CD4-positive, alpha-beta T cell treated with Interferon alpha-2 for 1 hour (primary cell): ENCODE data around the gene YIF1A.
"Not testable (repeated sequence)": the region's sequence is repeated elsewhere in the genome, so short reads cannot be mapped to it uniquely, and the experiment has no call there.

Source experiments
- DNase-seq, 2 donors: peaks; one replicate each; pipeline ENCODE4 v3.0.0-alpha.2; 2020 to 2022

Gene YIF1A

GRCh38 chr11:66268244-66268951 lies 20.5 kb downstream of the YIF1A start, which contains the start of gene RAB1B:
RAB1B (plus strand) TSS chr11:66268639; CDS start chr11:66268680, 41 bp downstream.
- peak; percentile 100 for DNase-seq

GRCh38 chr11:66267379-66268243 lies 21.3 kb downstream of the YIF1A start:
- DNase-seq = peak; percentile 86 to 91

DNA sequence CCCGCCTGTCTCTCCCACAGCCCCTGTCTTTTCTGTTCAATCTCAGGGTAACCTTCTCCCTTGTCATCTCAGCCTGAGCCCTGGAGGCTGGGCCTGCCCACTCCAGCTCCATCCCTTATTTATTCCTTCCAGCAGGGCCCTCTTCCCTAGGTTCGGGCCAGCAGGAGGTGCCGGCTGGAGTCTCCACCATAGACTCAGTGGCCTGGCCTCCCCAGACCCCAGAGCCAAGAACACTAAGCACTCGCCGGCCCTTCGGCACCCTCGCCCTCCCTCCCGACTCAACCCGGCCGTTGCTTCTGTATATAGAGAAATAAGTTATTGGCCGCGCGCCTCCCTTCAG lies 21.9 kb downstream of the YIF1A start:
- no peak for DNase-seq

DNA sequence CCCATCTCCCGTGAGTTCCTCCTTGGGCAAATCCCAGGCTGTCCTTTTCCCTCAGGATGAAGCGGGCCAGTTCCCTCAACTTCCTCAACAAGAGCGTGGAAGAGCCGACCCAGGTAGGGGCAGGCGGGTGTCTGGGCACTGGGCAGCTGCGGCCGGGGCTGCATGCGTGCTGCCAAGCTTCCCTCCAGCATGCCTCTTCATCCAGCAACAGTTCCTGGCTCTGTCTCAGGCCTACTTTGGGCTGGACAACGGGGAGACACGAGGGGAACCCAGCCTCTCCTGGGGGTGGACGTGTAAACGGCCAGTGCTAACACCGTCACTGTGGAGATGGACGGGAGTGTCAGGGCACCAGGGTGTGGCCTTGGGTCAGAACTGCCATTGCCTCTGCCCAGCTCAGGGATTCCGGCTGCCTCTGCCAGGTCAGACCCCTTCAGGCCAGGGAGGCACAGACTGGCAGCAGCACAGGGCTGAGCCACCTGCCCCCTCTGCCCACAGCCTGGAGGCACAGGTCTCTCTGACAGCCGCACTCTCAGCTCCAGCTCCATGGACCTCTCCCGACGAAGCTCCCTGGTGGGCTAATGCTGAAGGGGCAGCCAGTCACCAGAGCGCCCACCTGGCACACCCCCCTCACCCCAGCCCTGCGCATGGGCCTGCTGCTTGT lies 22.4 kb downstream of the YIF1A start:
- no peak for DNase-seq

- no peak for DNase-seq
These were observed 23.2 kb downstream of the YIF1A start for GRCh38 chr11:66265531-66266377.

GRCh38 chr11:66264914-66265313 lies 24.0 kb downstream of the YIF1A start:
- peak in 1 of 2 donors; percentile 41 for DNase-seq

GRCh38 chr11:66264383-66264782 lies 24.6 kb downstream of the YIF1A start:
- no peak for DNase-seq

DNA sequence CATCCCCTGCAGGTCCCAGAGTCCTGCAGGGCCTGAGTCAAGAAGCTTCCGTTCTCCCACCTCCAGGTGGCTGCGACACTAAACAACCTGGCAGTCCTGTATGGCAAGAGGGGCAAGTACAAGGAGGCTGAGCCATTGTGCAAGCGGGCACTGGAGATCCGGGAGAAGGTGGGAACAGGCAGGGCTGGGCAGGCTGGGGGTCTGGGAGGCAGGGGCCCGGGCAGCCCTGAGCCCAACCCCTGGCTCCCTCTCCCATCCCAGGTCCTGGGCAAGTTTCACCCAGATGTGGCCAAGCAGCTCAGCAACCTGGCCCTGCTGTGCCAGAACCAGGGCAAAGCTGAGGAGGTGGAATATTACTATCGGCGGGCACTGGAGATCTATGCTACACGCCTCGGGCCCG lies 25.2 kb downstream of the YIF1A start:
- no peak for DNase-seq

DNA sequence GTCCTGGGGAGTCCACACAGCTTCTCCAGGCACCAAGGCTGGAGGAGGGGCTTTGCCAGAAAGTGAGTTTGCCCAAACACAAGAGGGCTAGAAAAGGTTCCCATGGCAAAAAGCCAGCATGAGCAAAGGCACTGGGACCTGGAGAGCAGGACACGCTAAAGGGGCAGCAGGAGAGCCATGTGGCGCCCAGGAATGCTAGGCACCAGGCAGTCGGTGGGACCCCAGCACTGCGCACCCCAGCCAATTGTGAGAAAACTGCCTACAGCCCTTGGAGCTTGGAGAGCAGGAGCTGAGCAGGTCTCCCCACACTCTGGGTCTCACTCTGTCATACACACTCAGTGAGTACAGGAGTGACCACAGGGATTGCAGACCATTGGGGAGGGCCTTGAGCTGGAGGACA lies 25.7 kb downstream of the YIF1A start:
- no peak for DNase-seq

- DNase-seq = no peak
These were observed 26.2 kb downstream of the YIF1A start for GRCh38 chr11:66262696-66263095.

DNA sequence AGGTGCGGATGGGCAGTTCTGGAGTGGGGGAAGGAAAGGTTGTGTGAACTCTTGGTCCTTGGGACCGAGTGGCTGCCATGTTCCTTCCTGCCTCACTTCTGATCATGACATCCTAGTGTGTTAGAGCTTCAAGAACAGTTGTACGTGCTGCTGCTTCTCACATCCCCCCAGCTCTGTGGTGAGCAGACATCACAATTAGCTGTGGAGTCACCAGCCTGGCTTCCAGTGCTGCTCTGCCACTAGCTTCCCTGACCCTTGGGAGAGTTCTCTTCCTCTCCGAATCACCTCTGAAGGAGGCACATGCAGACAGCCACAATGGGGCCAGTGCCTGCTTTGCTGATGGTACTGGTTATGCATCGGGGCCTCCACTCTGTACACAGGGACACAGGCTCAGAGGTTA lies 26.8 kb downstream of the YIF1A start:
- DNase-seq = no peak

DNA sequence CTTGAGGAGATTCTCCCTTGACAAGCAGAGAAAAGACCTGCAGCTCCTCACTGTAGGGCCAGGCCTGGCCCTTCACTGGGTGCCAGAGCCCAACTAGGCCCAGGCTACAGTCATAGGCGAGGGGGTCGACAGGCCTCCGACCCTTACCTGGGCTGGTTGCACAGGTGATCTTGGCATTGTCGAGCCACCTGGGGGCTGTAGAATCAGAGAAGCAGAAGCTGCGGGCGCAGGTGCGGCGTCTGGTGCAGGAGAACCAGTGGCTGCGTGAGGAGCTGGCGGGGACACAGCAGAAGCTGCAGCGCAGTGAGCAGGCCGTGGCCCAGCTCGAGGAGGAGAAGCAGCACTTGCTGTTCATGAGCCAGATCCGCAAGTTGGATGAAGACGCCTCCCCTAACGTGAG lies 27.4 kb downstream of the YIF1A start:
- no peak for DNase-seq

DNA sequence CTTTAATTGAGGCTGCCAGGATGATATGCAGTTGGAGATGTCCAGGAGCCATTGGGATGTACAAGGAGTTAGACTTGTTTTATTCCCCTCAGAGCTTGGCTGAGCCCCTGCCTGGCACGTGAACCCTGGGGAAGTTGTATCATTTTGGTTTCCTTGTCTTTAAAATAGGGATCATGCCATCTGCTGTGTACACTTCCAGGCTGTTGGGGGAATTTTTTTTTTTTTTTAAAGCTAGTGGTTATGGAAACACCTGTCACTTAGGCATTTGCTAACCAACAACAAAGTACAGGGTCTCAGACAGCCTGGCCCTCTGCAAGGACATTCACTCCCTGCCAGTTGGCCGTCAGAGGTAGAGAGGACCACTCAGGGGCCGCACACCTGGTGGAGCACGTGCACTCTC lies 29.0 kb downstream of the YIF1A start:
- no peak for DNase-seq

- DNase-seq = no peak
These were observed 29.7 kb downstream of the YIF1A start for GRCh38 chr11:66259225-66259624.

DNA sequence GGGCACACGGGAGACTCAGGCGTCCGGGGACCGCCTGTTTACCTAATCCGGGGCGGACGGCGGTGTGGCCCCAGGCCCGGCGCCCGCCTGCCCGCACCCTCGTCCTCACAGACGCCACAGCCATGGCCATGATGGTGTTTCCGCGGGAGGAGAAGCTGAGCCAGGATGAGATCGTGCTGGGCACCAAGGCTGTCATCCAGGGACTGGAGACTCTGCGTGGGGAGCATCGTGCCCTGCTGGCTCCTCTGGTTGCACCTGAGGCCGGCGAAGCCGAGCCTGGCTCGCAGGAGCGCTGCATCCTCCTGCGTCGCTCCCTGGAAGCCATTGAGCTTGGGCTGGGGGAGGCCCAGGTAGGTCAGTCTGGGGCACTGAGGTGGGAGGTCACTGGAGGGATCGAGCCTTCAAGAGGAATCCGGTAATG lies 30.5 kb downstream of the YIF1A start:
- no peak for DNase-seq

DNA sequence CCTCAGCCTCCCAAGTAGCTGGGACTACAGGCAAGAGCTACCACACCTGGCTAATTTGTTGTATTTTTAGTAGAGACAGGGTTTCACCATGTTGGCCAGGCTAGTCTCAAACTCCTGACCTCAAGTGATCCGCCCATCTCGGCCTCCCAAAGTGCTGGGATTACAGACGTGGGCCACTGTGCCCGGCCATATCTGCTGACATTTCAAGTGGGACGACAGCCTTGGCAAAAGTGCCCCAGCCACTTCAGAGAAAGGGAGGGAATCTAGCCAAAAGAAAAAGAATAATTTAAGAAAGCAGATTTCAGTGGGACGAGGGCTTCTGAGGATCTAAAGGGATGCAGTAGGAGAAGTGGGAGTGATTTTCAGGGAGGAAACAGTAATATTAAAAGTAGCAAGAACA lies 35.9 kb downstream of the YIF1A start:
- not testable (repeated sequence) for DNase-seq

- no peak for DNase-seq
These were observed 37.1 kb downstream of the YIF1A start for GRCh38 chr11:66251809-66252208.

GRCh38 chr11:66248903-66249302 lies 40.0 kb downstream of the YIF1A start:
- no peak for DNase-seq

- DNase-seq = no peak
These were observed 41.1 kb downstream of the YIF1A start for GRCh38 chr11:66247801-66248200.

GRCh38 chr11:66247295-66247694 lies 41.6 kb downstream of the YIF1A start:
- no peak for DNase-seq

DNA sequence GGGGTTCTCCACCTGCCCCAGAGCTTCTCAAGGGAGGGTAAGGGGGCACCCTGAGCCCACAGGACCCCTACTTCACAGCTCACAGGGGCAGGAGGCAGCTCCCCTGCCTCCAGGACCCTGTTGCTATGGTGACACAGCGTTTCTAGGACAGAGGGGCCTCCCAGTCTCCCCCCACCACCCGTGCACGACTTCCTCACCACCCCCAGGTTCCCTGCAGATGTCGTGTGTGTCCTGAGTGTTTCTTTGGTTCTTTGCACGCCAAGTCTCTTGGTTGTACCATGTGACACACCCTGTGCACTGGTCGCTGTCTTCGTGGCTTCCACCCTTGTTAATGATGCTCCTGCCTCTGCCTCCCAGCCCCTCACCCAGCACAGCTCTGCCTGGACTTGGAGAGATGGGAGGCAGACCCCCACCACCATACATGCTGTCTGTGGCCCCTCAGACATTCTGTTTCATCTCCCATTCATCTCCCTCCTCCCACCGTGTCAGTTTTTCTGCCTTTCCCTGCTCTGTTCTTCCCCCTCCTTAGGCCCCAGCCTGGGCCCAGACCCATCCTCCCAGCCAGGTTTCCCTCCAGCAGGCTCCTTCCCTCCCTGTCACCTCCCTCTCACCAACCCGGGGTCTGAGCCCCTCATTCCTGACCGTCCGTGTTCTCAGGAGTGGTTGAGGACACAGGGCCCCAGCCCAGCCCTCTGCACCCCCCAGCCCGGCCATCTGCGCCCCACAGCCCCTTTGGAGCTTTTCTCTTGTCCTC lies 45.0 kb downstream of the YIF1A start:
- DNase-seq = no peak
